Hepatocyte (in vitro differentiated cells): ENCODE data around the gene STK32C. TPM values are rescaled to one million over a fixed set of nuclear protein-coding genes. Genes with fewer than 3 reads are reported as not detected.

Experiments
- DNase-seq: peaks from one replicate; pipeline ENCODE4 v3.0.0-alpha.2; 2016; ENCODE audit warnings: low spot score
- H2AFZ ChIP-seq: fragments of 200-600 bp; sonication (generic); 2 replicates; pipeline ENCODE4 v1.6.0; 2016; ENCODE audit warnings: antibody characterized with exemption, mild to moderate bottlenecking
- H3K27ac ChIP-seq: fragments of 200-600 bp; sonication (generic); 2 replicates; pipeline ENCODE4 v1.5.1; 2016; ENCODE audit warnings: mild to moderate bottlenecking
- H3K27me3 ChIP-seq: fragments of 200-600 bp; sonication (generic); 2 replicates; pipeline ENCODE4 v1.6.1; 2016
- H3K36me3 ChIP-seq: fragments of 200-600 bp; sonication (generic); replicated peaks from 2 replicates; pipeline ENCODE4 v1.5.1; 2016; ENCODE audit warnings: low read depth; ENCODE audit not compliant: insufficient read depth
- H3K4me1 ChIP-seq: fragments of 200-600 bp; sonication (generic); 2 replicates; pipeline ENCODE4 v1.5.1; 2016; ENCODE audit warnings: mild to moderate bottlenecking, moderate library complexity; ENCODE audit not compliant: insufficient read depth
- H3K4me2 ChIP-seq: fragments of 200-600 bp; sonication (generic); 2 replicates; pipeline ENCODE4 v1.6.0; 2016
- H3K4me3 ChIP-seq: fragments of 200-600 bp; sonication (generic); 2 replicates; pipeline ENCODE4 v1.5.1; 2016; ENCODE audit warnings: mild to moderate bottlenecking
- H3K79me2 ChIP-seq: fragments of 200-600 bp; sonication (generic); 2 replicates; pipeline ENCODE4 v1.6.0; 2017; ENCODE audit warnings: mild to moderate bottlenecking
- H3K9me2 ChIP-seq: fragments of 200-600 bp; sonication (generic); replicated peaks from 2 replicates; pipeline ENCODE4 v1.6.0; 2017; ENCODE audit warnings: mild to moderate bottlenecking; ENCODE audit not compliant: insufficient read depth
- H3K9me3 ChIP-seq: fragments of 200-600 bp; sonication (generic); 2 replicates; pipeline ENCODE4 v1.5.1; 2016; ENCODE audit warnings: low read depth, mild to moderate bottlenecking
- H4K20me1 ChIP-seq: fragments of 200-600 bp; sonication (generic); 2 replicates; pipeline ENCODE4 v1.6.0; 2016; ENCODE audit warnings: mild to moderate bottlenecking; ENCODE audit not compliant: insufficient read depth, poor library complexity, severe bottlenecking
- CTCF ChIP-seq: fragments of 200-600 bp; sonication (generic); IDR thresholded peaks from 2 replicates; pipeline ENCODE4 v1.5.1; 2016; ENCODE audit warnings: antibody characterized with exemption, mild to moderate bottlenecking; ENCODE audit not compliant: poor library complexity
- EZH2 ChIP-seq: fragments of 200-600 bp; sonication (generic); IDR thresholded peaks from 2 replicates; pipeline ENCODE4 v1.6.1; 2016; ENCODE audit warnings: antibody characterized with exemption, mild to moderate bottlenecking, borderline replicate concordance
- EZH2phosphoT487 ChIP-seq: fragments of 200-600 bp; sonication (generic); IDR thresholded peaks from one replicate; pipeline ENCODE4 v1.6.1; 2018; ENCODE audit warnings: antibody characterized with exemption, mild to moderate bottlenecking, low read depth, moderate library complexity; ENCODE audit not compliant: unreplicated experiment, severe bottlenecking
- WGBS: methylation state at CpG from one replicate; pipeline ENCODE4 v1.1.6; 2016; ENCODE audit warnings: low lambda C conversion rate; ENCODE audit errors: missing lambda C conversion rate; 5-methylcytosine and 5-hydroxymethylcytosine counted together
- polyA plus RNA-seq: library from polyadenylated mRNA; unstranded; fragments of >200 nt; fragmentation: Nextera tagmentation; extraction: Ambion mirVana; gene quantifications from 2 replicates; pipeline ENCODE4 v1.2.1, GENCODE V29; 2016
- total RNA-seq: library from RNA; depleted of rRNA; stranded (reverse); fragments of >200 nt; gene quantifications from 2 replicates; pipeline ENCODE4 v1.2.3, GENCODE V29; 2014

Gene STK32C
- total and polyA plus RNA-seq, 2 experiments from 2014 or later, result 7.9 to 12.2 TPM

GRCh38 chr10:132279873-132280645 lies 27.7 kb downstream of the STK32C start:
- H3K9me3 ChIP-seq, result no peaks in the 10 kb centered on the region
- H2AFZ ChIP-seq, result no peak overlapping the region
- DNase-seq, result no peak
- no peak for TF ChIP-seq EZH2
- no peak for TF ChIP-seq CTCF
- TF ChIP-seq EZH2phosphoT487, result no peak
- H3K27ac ChIP-seq, result no peak overlapping the region
- H3K4me1 ChIP-seq, result no peaks in the 10 kb centered on the region
- H3K36me3 ChIP-seq, result no peaks in the 10 kb centered on the region
- no peaks in the 10 kb centered on the region for H3K27me3 ChIP-seq
- H3K79me2 ChIP-seq, result no peaks in the 10 kb centered on the region
- H4K20me1 ChIP-seq, result no peaks in the 10 kb centered on the region
- H3K9me2 ChIP-seq, result no peaks in the 10 kb centered on the region
- WGBS, result 93% methylated on average over 16 of the region's 43 CpGs
- no peak overlapping the region for H3K4me3 ChIP-seq
- H3K4me2 ChIP-seq, result no peak overlapping the region

- H3K27ac ChIP-seq, result no peak overlapping the region
- H3K4me3 ChIP-seq, result no peak overlapping the region
- DNase-seq, result no peak
- H3K27me3 ChIP-seq, result no peaks in the 10 kb centered on the region
- no peaks in the 10 kb centered on the region for H3K79me2 ChIP-seq
- no peak overlapping the region for H2AFZ ChIP-seq
- H4K20me1 ChIP-seq, result no peaks in the 10 kb centered on the region
- H3K4me2 ChIP-seq, result no peak overlapping the region
- no peaks in the 10 kb centered on the region for H3K36me3 ChIP-seq
- 73% methylated on average over 9 of the region's 9 CpGs for WGBS
- H3K9me3 ChIP-seq, result no peaks in the 10 kb centered on the region
- no peak for TF ChIP-seq EZH2
- no peak for TF ChIP-seq EZH2phosphoT487
- TF ChIP-seq CTCF, result no peak
- H3K9me2 ChIP-seq, result no peaks in the 10 kb centered on the region
- no peaks in the 10 kb centered on the region for H3K4me1 ChIP-seq
Measured at GRCh38 chr10:132277311-132277741, 30.4 kb downstream of the STK32C start.

- WGBS, result 75% methylated on average over 7 of the region's 7 CpGs
- H3K27ac ChIP-seq, result no peak overlapping the region
- H3K4me2 ChIP-seq, result no peak overlapping the region
- H4K20me1 ChIP-seq, result no peaks in the 10 kb centered on the region
- H3K4me1 ChIP-seq, result no peaks in the 10 kb centered on the region
- TF ChIP-seq EZH2phosphoT487 (no peak), EZH2 (no peak), CTCF (no peak)
- H3K4me3 ChIP-seq, result no peak overlapping the region
- no peaks in the 10 kb centered on the region for H3K9me3 ChIP-seq
- no peak overlapping the region for H2AFZ ChIP-seq
- no peak for DNase-seq
- no peaks in the 10 kb centered on the region for H3K9me2 ChIP-seq
- no peaks in the 10 kb centered on the region for H3K79me2 ChIP-seq
- no peaks in the 10 kb centered on the region for H3K36me3 ChIP-seq
- no peaks in the 10 kb centered on the region for H3K27me3 ChIP-seq
Measured at GRCh38 chr10:132276706-132277105, 31.0 kb downstream of the STK32C start.
